ENCODE results near the gene ZMAT2. TPM values are rescaled to one million over a fixed set of nuclear protein-coding genes. Genes with fewer than 3 reads are reported as not detected.
A peak's percentile ranks its signal among the peaks of the same experiment; 100 is the strongest.

Gene ZMAT2
- total RNA-seq, 1 experiment from 2014 or later, result 62.2 TPM

- POLR2A ChIA-PET, result no interaction called here
- H3K4me1 ChIP-seq (ENCODE audit: control insufficient read depth, insufficient read depth, low read length), result no peaks in the 10 kb centered on the region
- no peak overlapping the region for H3K4me3 ChIP-seq (ENCODE audit: low read depth in 2 of 2, low read length in 2 of 2)
- intact Hi-C loops (cut with micrococcal nuclease; ENCODE audit: unreplicated experiment) (no loop called here), in situ Hi-C loops (cut with HindIII; ENCODE audit: low pct_unique_long_range_greater_than_20kb, low sequenced_read_pairs) (no loop called here)
- TF ChIP-seq, protein P1, sequence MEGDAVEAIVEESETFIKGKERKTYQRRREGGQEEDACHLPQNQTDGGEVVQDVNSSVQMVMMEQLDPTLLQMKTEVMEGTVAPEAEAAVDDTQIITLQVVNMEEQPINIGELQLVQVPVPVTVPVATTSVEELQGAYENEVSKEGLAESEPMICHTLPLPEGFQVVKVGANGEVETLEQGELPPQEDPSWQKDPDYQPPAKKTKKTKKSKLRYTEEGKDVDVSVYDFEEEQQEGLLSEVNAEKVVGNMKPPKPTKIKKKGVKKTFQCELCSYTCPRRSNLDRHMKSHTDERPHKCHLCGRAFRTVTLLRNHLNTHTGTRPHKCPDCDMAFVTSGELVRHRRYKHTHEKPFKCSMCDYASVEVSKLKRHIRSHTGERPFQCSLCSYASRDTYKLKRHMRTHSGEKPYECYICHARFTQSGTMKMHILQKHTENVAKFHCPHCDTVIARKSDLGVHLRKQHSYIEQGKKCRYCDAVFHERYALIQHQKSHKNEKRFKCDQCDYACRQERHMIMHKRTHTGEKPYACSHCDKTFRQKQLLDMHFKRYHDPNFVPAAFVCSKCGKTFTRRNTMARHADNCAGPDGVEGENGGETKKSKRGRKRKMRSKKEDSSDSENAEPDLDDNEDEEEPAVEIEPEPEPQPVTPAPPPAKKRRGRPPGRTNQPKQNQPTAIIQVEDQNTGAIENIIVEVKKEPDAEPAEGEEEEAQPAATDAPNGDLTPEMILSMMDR (IDR thresholded peaks at IDR 0.05), result peak; percentile 74
- no peak for TF ChIP-seq POLR2AphosphoS5 (IDR thresholded peaks at IDR 0.05; ENCODE audit: low read depth, low read length)
- H3K9me3 ChIP-seq (ENCODE audit: control insufficient read depth, insufficient read depth, low read depth, low read length), result no peaks in the 10 kb centered on the region
- no peak for DNase-seq (ENCODE audit: low read depth, low spot score)
- H3K36me3 ChIP-seq (ENCODE audit: control insufficient read depth, insufficient read depth, low read length), result no peaks in the 10 kb centered on the region
- ATAC-seq, result peak; percentile 84
- no peak overlapping the region for H3K27ac ChIP-seq (ENCODE audit: low read length)
- no peaks in the 10 kb centered on the region; the same call in 1 of the 2 replicates for H3K27me3 ChIP-seq (ENCODE audit: control insufficient read depth, insufficient read depth, low read length)
- BruUV-seq (replicated peaks), result no TSS peak
- CTCF ChIA-PET, result interaction anchor here (0.6 kb wide), 1 partner anchor 83 kb away, joined by 9 read pairs; no protein-coding TSS in a partner anchor
Measured at GRCh38 chr5:140734354-140734753, 34.1 kb downstream of the ZMAT2 start.

GRCh38 chr5:140737486-140737885, 37.2 kb downstream of the ZMAT2 start:
- Histone ChIP-seq H3K4me3 (ENCODE audit: low read depth in 2 of 2, low read length in 2 of 2) (no peak overlapping the region), H3K4me1 (ENCODE audit: control insufficient read depth, insufficient read depth, low read length) (no peaks in the 10 kb centered on the region), H3K36me3 (ENCODE audit: control insufficient read depth, insufficient read depth, low read length) (no peaks in the 10 kb centered on the region), H3K27ac (ENCODE audit: low read length) (no peak overlapping the region), H3K27me3 (ENCODE audit: control insufficient read depth, insufficient read depth, low read length) (no peaks in the 10 kb centered on the region; the same call in 1 of the 2 replicates), H3K9me3 (ENCODE audit: control insufficient read depth, insufficient read depth, low read depth, low read length) (peaks cover 3% of the 10 kb centered on the region; the same call in 1 of the 2 replicates)
- ATAC-seq, result no peak
- no peak for DNase-seq (ENCODE audit: low read depth, low spot score)
- ChIA-PET CTCF (no interaction called here), POLR2A (no interaction called here)
- in situ Hi-C loops (cut with HindIII; ENCODE audit: low pct_unique_long_range_greater_than_20kb, low sequenced_read_pairs), result no loop called here
- intact Hi-C loops (cut with micrococcal nuclease; ENCODE audit: unreplicated experiment), result no loop called here
- no TSS peak for BruUV-seq (replicated peaks)
- TF ChIP-seq, protein P1 (IDR thresholded peaks at IDR 0.05), result no peak
- TF ChIP-seq SIN3A (IDR thresholded peaks at IDR 0.05; ENCODE audit: borderline replicate concordance, insufficient read depth, low read depth, low read length), result no peak
- no peak for TF ChIP-seq POLR2AphosphoS5 (IDR thresholded peaks at IDR 0.05; ENCODE audit: low read depth, low read length)
- no peak for TF ChIP-seq TCF7L2 (IDR thresholded peaks at IDR 0.05; ENCODE audit: low read depth, low read length)
- TF ChIP-seq REST (IDR thresholded peaks at IDR 0.05; ENCODE audit: insufficient read depth in 1 of 2, low read depth in 2 of 2, low read length in 1 of 2), result no peak

Measured in Panc1 (cell line).